ENCODE measurements around the gene CAMSAP2. TPM values are rescaled to one million over a fixed set of nuclear protein-coding genes. Genes with fewer than 3 reads are reported as not detected.

Gene CAMSAP2
- total and polyA plus RNA-seq, 2 donors (not counting 3 experiments of a cell fraction or from before 2014, with no cell fraction given), result 6.7 to 45.5 TPM

- FAIRE-seq, result no peak
- Histone ChIP-seq H3K4me3 (replicated peaks in 1 of 3; ENCODE audit: insufficient read depth in 1 of 3, low read depth in 1 of 3, low read length in 3 of 3) (no peak overlapping the region), H3K4me2 (ENCODE audit: insufficient read depth, low read length) (no peak overlapping the region), H3K4me1 (ENCODE audit: control insufficient read depth, extremely low read depth, insufficient read depth, low read length) (no peaks in the 10 kb centered on the region), H3K9me3 (replicated peaks; ENCODE audit: control insufficient read depth, insufficient read depth, low read length) (no peaks in the 10 kb centered on the region), H4K20me1 (replicated peaks; ENCODE audit: control insufficient read depth, extremely low read depth, insufficient read depth, low read length) (no peaks in the 10 kb centered on the region), H3K27me3 (ENCODE audit: control insufficient read depth in 2 of 2, insufficient read depth in 2 of 2, low read length in 2 of 2) (peaks cover 2 to 5% of the 10 kb centered on the region in 2 experiments), H3K9me1 (replicated peaks; ENCODE audit: control insufficient read depth, extremely low read depth, insufficient read depth, low read length) (no peaks in the 10 kb centered on the region), H3K79me2 (ENCODE audit: control insufficient read depth, insufficient read depth, low read length) (no peaks in the 10 kb centered on the region), H3K27ac (ENCODE audit: insufficient read depth, low read depth, low read length) (no peak overlapping the region), H2AFZ (ENCODE audit: low read depth, low read length) (no peak overlapping the region), H3K9ac (replicated peaks; ENCODE audit: extremely low read depth, insufficient read depth, low read length) (no peak overlapping the region), H3K36me3 (ENCODE audit: control insufficient read depth in 2 of 2, extremely low read depth in 1 of 2, insufficient read depth in 2 of 2, low read length in 2 of 2) (no peaks in the 10 kb centered on the region)
- TF ChIP-seq GATA2 (IDR thresholded peaks at IDR 0.05; ENCODE audit: insufficient read depth, insufficient read length, low read depth, low read length) (no peak), MYC (IDR thresholded peaks at IDR 0.05; ENCODE audit: low read depth, low read length) (no peak), CTCF (IDR thresholded peaks at IDR 0.05; ENCODE audit: extremely low read depth in 1 of 2, insufficient read depth in 1 of 2, low read depth in 1 of 2, low read length in 2 of 2) (no peak), JUN (IDR thresholded peaks at IDR 0.05; ENCODE audit: borderline replicate concordance, insufficient read depth, insufficient read length, low read depth) (no peak), MAX (IDR thresholded peaks at IDR 0.05; ENCODE audit: insufficient read depth, insufficient read length) (no peak), EZH2 (IDR thresholded peaks at IDR 0.05; ENCODE audit: borderline replicate concordance, low read depth, low read length, severe bottlenecking) (no peak), POLR2AphosphoS5 (IDR thresholded peaks at IDR 0.05; ENCODE audit: insufficient read depth, low read depth, low read length) (no peak), POLR2A (IDR thresholded peaks at IDR 0.05; ENCODE audit: low read depth, low read length) (no peak), FOS (IDR thresholded peaks at IDR 0.05; ENCODE audit: borderline replicate concordance, insufficient read depth, low read length) (no peak)
- BruUV-seq (replicated peaks), result no TSS peak
- dilution Hi-C loops (cut with MboI; ENCODE audit: extremely low pct_ligation_motif_present, low sequenced_read_pairs), result no loop called here
- intact Hi-C loops (cut with micrococcal nuclease), result no loop called here
- ChIA-PET POLR2A (no interaction called here), CTCF (no interaction called here)
- DNase-seq (ENCODE audit: low read depth, low spot score), result no peak
These were observed 160.3 kb downstream of the CAMSAP2 start for GRCh38 chr1:200899015-200899386.

All from endothelial cell of umbilical vein (primary cell).